GM19025 (cell line): ENCODE measurements around the gene PSMF1.

Source experiments
- ATAC-seq: cut with Tn5 transposase; IDR thresholded peaks from one replicate; pipeline ENCODE4 v1.9.1; 2021; ENCODE audit warnings: mild to moderate bottlenecking, low read depth, moderate library complexity; ENCODE audit not compliant: unreplicated experiment

Gene PSMF1

GRCh38 chr20:1186367-1186991 lies 68.1 kb downstream of the PSMF1 start:
- ATAC-seq, result no peak

DNA sequence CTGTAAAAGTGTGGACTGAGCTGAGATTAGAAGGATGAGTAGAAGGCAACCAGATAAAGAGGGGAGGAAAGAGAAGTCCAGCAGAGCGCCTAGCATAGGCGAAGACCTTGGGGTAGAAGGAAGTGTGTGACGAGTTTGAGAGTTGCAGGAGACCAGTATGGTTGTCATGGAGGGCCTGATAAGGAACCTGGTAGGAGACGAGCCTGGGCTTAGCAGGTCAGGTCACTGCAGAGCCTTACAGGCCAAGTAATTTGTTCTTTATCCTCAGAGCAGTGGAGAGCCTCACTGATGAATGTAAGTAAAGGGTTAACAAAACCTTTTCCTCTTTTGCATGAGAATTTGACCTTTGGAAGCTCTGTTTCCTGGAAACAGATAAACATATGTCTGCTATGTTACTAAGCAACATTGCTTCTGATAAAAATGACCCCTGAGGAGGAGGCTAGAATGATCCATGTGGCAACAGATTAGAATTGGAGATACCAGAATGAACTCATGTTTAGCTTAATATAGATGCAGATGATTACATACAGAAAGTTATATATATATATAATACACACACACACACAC lies 69.3 kb downstream of the PSMF1 start:
- no peak for ATAC-seq

DNA sequence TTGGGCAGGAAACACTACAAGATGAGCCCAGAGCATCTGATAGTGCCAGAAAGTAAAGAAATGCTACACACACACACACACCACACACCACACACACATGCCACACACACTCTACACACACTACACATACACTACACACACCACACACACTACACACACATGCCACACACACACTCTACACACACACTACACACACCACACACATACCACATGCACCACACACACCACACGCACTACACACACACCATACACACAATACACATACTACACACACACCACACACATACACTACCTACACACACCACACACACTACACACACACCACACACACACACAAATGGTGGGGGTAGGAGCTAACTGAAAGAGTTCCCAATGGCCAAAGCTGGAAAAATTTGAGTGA lies 69.9 kb downstream of the PSMF1 start:
- no peak for ATAC-seq

GRCh38 chr20:1189827-1190226 lies 71.4 kb downstream of the PSMF1 start:
- no peak for ATAC-seq

- no peak for ATAC-seq
Measured at GRCh38 chr20:1190847-1191246, 72.4 kb downstream of the PSMF1 start.

- ATAC-seq, result no peak
Measured at GRCh38 chr20:1191299-1191698, 72.9 kb downstream of the PSMF1 start.

DNA sequence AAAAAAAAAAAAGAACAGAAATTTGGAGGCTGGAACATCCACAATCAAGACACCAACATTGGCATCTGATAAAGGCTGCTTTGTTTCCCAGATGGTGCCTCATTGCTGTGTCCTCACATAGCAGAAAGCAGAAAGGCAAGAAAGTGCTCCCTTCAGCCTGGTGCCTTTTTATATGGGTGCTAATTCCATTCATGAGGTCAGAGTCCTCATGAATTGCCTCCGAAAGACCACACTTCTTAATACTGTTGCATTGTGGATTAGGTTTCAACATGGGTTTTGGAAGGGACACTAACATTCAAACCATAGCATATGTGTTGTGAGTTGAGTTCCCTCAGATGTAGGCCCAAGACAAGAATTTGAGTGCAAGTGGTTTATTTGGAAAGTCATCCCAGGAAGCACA lies 76.8 kb downstream of the PSMF1 start:
- no peak for ATAC-seq

- no peak for ATAC-seq
Measured at GRCh38 chr20:1196634-1197033, 78.2 kb downstream of the PSMF1 start.

DNA sequence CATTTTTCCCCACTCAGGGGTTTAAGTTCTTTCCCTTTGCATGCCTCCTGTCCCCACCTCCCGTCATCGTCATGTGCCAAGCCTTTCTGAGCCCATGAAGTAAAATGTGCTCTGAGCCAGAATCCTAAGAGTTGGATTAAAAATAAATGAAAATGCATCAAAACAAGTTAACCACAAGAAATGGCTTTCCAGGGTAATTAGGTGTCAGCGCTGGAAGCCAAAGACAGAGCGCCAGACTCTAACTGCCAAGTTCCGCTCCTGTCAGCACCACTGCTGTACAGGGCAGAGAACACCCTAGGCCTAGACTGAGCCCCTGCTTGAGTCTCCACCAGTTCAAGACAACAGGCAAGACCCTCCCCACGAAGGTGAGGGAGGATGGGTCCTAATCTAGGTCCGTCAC lies 79.4 kb downstream of the PSMF1 start:
- no peak for ATAC-seq

- ATAC-seq, result no peak
Measured at GRCh38 chr20:1198751-1199150, 80.3 kb downstream of the PSMF1 start.

DNA sequence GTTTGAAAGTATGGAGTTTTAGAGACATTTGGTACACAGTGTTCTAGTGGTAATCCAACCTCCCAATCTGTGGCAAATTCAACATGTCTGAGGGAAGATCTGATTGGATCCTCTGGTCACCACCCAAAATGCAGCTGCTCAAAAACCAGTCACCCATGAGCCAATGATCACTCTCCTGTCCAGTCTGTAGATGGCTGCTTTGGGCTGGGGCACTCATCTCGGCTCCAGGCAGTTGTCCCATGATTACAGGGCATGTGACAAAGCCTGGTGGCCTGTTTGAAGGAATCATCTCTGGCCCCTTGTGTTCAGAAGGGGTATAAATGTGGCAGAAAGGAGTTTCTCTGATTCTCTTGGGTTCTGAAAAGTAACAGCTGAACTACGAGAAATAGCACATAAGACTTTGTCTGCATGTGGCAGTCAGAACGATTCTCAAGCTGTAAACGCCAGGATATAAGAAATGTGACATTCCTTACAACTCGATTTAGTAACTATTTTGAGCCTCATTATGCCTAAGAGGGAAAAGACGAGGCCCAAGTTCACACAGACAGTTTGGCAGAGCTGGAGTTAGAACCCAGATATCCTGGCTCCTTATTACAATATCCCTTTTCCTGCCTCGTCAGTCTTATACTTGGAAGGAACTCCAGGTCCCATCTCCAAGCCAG lies 80.9 kb downstream of the PSMF1 start:
- no peak for ATAC-seq

- no peak for ATAC-seq
Measured at GRCh38 chr20:1199964-1200363, 81.6 kb downstream of the PSMF1 start.

DNA sequence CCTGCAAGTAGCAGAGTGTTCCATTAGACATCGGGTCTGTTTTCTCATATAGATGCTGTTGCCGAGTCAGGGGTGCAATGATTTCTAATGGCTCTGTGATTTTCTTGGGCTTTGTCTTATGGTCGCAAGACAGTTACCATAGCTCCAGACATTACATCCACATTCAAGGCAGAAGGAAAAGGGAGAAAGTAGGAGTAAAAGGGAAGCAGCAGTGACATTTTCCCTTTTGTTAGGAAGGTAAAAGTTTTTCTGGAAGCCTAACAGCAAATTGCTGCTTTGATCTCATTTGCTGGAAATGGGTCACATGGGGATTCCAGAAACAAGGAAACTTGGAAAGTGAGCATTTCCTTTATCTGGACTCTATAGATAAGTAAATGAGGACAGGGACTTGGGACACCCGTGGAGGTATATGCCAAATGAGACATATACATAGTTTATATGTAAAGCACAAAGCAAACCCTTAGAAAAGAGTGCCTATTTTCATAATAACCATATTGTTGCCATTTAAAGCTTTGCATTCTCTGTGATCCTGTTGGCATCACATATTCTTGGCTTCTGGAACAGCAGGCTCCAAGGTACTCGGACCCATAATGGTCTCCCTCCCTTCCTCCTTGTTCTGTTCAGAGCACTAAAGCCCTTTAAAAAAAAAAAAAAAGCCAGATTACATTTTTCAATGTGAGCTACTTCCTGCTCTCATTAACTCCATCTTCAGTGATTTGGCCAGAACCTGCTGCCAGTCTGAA lies 84.5 kb downstream of the PSMF1 start, which contains the start of gene C20orf202:
Gene C20orf202, plus strand, starts transcription at position 693 of the 743 bp plus-strand sequence. CDS start 132 bp downstream, outside the sequence.
- ATAC-seq, result no peak

DNA sequence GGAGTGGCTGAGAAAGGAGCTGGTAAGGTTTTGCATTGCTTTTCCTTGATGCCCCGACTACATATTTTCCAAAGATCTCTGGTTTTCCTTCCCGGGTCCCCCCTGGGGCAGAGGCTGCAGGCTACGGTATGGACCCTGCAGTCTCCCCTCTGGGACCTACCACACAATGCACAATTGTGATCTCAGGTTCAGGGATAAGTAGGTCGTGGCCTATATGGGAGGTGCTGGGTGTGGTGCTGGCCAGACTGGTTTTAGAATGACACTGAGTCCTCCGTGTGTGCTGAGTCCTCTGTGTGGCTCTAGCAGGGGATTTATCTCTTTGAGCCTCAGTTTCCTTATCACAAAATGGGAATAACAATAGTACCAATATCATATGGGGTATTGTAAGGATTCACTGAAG lies 85.2 kb downstream of the PSMF1 start:
- ATAC-seq, result no peak

GRCh38 chr20:1204113-1204512 lies 85.7 kb downstream of the PSMF1 start:
- no peak for ATAC-seq

DNA sequence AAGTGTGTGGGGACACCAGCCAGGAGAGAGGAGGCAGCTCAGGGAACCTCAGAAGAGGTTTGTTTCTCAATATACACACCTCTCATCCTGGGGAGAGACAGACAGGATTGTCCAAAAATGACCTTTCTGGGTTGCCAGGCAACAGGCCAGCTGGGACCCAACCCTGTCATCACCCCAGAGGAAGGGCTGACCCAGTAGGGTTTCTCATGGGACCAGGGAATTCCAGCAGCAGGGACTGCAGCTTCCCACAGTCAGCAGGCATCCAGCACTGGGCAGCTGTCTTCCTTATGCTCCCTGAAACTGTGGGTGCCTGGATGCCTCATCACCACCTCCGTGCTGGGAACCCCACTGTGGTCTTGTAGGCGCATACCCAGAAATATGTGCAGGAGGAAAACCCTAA lies 86.2 kb downstream of the PSMF1 start:
- ATAC-seq, result no peak

DNA sequence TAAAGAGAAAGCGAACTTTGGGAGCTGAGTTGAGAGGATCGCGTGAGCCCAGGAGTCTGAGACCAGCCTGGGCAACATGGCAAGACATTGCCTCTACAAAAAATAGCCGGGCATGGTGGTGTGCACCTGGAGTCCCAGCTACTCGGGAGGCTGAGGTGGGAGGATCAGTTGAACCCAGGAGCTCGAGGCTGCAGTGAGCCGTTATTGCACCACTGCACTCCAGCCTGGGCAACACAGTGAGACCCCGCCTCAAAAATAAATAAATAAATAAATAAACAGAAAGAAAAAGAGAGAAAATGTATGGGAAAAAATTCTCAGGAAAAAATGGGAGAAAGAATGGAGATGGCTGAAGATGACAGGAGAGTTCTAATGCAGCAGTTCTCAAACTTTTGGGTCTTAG lies 87.4 kb downstream of the PSMF1 start:
- ATAC-seq, result no peak

DNA sequence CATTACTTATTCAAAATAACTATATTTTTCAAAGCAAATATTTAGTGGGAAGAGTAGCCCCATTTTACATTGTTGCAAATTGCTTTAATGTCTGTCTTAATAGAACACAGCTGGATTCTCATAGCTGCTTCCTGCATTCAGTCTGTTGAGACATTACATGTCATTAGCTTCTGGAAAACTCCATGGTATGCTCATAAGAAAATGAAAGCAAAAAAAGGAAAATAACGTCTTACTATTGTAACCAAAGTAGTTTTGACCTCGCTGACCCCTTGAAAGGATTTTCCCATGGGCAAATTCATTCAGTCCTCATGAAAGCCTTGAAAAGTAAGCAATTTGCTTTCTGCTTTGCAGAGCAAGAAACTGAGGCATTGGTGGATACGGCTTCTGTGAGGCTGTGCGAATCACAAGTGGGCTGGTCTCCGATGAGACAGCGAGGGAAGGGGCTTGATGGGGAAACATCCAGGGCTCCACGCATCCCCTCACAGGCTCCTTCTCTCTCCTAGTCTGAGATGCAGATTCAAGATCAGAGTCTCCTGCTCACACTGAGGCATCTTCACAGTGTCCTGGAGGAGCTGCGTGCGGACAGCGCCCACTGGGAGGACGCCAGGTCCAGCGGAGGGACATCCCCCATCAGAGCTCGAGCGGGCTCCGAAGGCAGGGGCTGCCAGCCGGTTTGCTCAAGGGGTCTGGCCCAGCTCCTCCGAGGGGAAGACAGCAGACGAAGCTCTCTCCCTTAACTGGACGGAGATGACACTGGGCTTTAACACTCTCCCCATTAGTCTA lies 88.2 kb downstream of the PSMF1 start:
- no peak for ATAC-seq

DNA sequence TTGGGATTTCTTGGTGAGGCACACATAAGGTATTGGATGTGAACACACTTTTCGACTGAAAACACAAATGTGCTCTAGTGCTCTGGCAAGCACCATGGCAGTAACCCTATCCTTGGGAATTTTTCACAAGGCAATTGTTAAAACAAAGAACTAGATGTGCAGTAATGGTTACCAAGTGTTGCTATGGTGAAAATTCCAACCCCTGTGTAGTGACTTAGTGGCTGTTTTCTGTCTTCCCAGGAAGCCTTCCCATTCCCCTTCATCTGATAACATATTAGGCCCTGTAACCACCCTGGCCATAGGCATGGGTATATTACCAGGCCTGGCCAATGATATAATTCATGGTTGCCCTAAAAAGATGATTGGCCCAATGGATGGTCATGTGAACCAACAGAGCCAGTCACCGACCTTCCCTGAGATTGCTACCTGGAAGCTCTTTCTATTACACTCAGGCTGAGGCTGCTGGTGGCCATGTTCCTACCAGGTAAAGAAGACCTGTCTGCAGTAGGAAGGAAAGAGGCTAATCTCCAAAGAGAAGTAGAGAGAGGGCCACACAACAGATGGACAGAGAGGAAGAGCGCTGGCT lies 89.0 kb downstream of the PSMF1 start:
- no peak for ATAC-seq
